EL (cell line): Measurements from ENCODE around the gene IDS.

Experiments used
- DNase-seq: peaks from one replicate; pipeline ENCODE4 v3.0.0-alpha.2; 2016

The IDS gene

DNA sequence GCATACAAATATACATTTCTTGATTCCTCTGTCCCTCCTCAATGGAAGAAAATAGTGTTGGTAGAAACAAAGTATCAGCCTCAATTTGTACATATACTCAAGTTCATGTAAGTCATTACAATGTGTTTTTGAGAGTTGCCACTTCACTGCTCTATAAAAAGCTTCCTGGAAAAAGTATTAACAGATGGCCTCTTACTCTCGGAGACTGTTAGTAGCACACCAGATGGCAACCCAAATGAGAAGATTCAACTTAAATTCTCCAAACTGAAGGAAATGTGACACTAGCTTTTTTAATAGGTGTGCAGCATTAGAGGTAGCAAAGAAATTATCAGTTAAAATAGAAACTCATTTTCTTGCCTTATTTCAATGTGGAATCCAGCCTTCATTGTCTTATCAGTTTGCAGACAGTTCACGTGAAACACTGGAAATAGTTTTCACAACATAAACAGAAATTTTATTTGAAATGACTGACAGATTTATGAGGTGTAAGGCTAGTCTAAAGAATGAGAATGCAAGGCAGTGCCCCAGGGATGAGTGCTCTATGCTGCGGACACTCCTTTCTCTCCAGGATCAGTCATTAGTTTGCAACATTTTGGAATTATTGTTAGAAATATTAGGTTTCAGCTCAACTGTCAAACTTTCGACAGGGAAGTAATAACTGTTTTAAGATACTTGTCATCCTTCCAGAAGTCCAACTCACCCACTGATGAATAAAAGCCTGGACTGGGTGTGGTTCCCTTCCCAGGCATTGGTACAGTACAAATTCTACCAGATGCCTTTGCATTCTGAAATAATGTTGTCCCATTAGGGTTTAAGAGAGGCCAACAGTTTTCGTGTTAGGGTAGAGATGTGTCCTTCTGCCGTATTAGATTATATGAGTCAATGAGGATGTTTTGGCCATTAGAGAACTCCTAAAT is 50.9 kb downstream of the IDS start:
- no peak for DNase-seq

GRCh38 chrX:149453030-149453429 is 52.1 kb downstream of the IDS start:
- peak; percentile 57 for DNase-seq

DNA sequence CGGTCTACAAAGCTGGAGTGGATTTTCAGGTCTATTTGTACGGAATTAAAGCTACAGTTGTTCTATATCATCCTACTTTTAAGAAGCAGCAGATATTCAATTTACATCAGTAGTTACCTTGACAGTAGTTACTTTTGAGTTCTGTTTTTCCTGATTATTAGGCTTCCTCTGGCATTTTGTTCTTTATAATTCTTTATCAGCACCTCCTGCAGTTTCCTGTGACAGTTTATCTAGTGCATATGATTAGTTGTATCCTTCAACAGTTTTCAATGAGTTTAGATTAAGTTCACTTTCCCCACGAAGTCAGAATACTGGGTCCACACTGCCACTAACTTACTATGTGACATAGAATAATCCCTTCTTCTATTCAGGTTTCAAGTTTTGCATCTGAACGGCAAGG is 71.7 kb downstream of the IDS start:
- no peak for DNase-seq

GRCh38 chrX:149433051-149433450 is 72.1 kb downstream of the IDS start:
- no peak for DNase-seq
